Stomach (tissue), 4 donors: Measurements from ENCODE around the gene MYO5B.
"Not testable (repeated sequence)": the region's sequence is repeated elsewhere in the genome, so short reads cannot be mapped to it uniquely, and the experiment has no call there.

Experiments used
- CTCF ChIP-seq, 7 experiments: fragments of 450-650 bp in 4 of 7; fragments of 200-600 bp in 3 of 7; sonication (generic) in 3 of 7; IDR thresholded peaks; one replicate each; pipeline ENCODE4 v1.5.1; 2016 to 2019; ENCODE audit warnings: antibody characterized with exemption in 7 of 7, control low read depth in 2 of 7, mild to moderate bottlenecking in 1 of 7
- POLR2AphosphoS5 ChIP-seq, 3 donors: sonication (generic); formaldehyde crosslinking; IDR thresholded peaks; one replicate each; pipeline ENCODE4 v1.6.1; 2016; ENCODE audit warnings: antibody characterized with exemption in 3 of 3

DNA sequence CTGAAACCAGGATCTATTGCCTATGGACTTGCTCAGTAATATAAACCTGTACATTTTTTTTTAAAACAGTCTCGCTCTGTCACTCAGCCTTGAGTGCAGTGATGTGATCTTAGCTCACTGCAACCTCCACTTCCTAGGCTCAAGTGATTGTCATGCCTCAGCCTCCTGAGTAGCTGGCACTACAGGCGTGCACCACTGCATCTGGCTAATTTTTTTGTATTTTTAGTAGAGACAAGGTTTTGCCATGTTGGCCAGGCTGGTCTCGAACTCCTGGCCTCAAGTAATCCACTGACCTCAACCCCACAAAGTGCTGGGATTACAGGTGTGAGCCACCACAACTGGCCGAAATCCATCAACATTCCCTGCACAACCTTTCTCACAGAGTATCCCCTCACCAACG is 100.2 kb downstream of the MYO5B start:
- not testable (repeated sequence) for TF ChIP-seq CTCF, POLR2AphosphoS5 (IDR thresholded peaks at IDR 0.05)
